Peyer's patch (tissue), 4 donors: ENCODE measurements around the gene SNX32. TPM values are rescaled to one million over a fixed set of nuclear protein-coding genes. Genes with fewer than 3 reads are reported as not detected.

Experiments
- DNase-seq, 3 donors: peaks; one replicate each; pipeline ENCODE4 v3.0.0-alpha.2; 2017 to 2019
- H3K27ac ChIP-seq, 4 donors: fragments of 200-600 bp; sonication (generic); one replicate each; pipeline ENCODE4 v1.5.1; 2016 to 2019
- H3K27me3 ChIP-seq, 2 donors: fragments of 200-600 bp; sonication (generic); one replicate each; pipeline ENCODE4 v1.5.1; 2019
- H3K36me3 ChIP-seq, 3 donors: fragments of 200-600 bp; sonication (generic); one replicate each; pipeline ENCODE4 v1.5.1; 2016 to 2019
- H3K4me1 ChIP-seq, 4 donors: fragments of 200-600 bp; sonication (generic); one replicate each; pipeline ENCODE4 v1.5.1; 2016 to 2019
- H3K4me3 ChIP-seq, 4 donors: fragments of 200-600 bp; sonication (generic); 1 replicate in 3 of 4; 2 replicates in 1 of 4; pipeline ENCODE4 v1.5.1; 2016 to 2019; ENCODE audit warnings: mild to moderate bottlenecking in 1 of 4
- H3K9me3 ChIP-seq, 4 donors: fragments of 200-600 bp; sonication (generic); one replicate each; pipeline ENCODE4 v1.5.1; 2016 to 2019; ENCODE audit warnings: mild to moderate bottlenecking in 1 of 4
- POLR2A ChIP-seq, 2 donors: fragments of 450-650 bp; IDR thresholded peaks; one replicate each; pipeline ENCODE4 v1.5.1; 2017; ENCODE audit warnings: antibody characterized with exemption in 2 of 2, mild to moderate bottlenecking in 2 of 2, moderate library complexity in 2 of 2
- total RNA-seq, 4 donors: library from RNA; depleted of rRNA; stranded (reverse); fragments of >200 nt; gene quantifications; one replicate each; pipeline ENCODE4 v1.1.0, GENCODE V29; 2016
- TF ChIP-seq, protein P1 (sequence below), 6 experiments: fragments of 450-650 bp in 4 of 6; fragments of 200-600 bp in 2 of 6; sonication (generic) in 1 of 6; IDR thresholded peaks; one replicate each; pipeline ENCODE4 v1.5.1; 2017 to 2019; ENCODE audit warnings: antibody characterized with exemption in 6 of 6, mild to moderate bottlenecking in 3 of 6, moderate library complexity in 1 of 6

The SNX32 gene
- total RNA-seq, 4 donors from 2014 or later = 1.7 to 6.7 (median 6.4) TPM; not detected in 1

DNA sequence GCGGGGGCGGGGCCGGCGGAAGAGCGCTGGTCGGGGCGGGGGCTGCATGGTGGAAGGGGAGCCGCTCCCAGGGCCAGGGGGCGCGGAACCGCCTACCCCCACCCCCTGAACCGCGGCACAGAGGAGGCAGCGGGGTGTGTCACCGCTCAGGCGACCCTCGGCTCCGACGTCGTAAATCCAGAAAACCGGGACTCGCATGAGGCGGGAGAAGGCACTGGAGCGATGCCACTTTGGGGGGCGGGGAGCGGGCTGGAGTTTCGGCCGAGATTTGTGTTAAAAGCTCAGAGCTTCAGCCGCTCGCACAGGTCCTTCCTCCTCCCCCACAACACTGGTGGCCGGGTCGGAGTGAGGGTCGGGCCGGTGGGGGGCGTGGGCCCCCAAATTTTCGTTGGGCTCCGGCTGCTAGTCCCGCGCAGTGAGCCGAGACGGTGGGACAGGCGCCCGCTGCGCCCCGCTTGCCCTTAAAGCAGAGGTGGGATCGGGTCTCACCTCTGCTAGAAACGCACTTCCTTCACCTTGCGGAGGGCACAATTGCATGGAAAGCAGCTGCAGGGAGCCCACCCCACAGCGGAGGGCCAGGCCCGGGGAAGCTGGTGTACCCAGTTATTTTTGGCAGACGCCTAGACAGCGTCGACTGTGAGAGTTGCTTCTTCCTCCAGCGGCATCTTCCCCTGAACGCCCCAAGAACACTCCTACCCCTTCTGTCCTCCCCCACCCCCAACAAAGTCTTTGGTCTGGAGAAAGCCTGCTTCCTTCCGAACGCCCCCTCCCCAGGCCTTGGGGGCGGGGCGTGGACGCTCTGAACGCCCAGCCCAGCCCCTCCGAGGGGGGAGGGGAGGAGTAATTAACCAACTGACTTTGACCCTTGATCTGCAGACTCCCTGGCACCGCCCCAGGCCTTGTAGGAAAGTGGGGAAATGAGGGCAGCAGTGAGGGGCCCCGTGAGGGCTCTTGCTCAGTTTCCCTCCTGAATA lies 45.8 kb upstream of the SNX32 start:
- peak in 2 of 3 donors; percentile 91 for DNase-seq
- peak overlapping the region; percentile 43 to 78 (median 60) for H3K4me3 ChIP-seq
- peaks cover 0 to 9% of the 10 kb centered on the region in 2 donors for H3K27me3 ChIP-seq
- H3K9me3 ChIP-seq = no peaks in the 10 kb centered on the region
- peak overlapping the region in 3 of 4 donors; percentile 84 to 95 (median 85) for H3K27ac ChIP-seq
- TF ChIP-seq, protein P1, sequence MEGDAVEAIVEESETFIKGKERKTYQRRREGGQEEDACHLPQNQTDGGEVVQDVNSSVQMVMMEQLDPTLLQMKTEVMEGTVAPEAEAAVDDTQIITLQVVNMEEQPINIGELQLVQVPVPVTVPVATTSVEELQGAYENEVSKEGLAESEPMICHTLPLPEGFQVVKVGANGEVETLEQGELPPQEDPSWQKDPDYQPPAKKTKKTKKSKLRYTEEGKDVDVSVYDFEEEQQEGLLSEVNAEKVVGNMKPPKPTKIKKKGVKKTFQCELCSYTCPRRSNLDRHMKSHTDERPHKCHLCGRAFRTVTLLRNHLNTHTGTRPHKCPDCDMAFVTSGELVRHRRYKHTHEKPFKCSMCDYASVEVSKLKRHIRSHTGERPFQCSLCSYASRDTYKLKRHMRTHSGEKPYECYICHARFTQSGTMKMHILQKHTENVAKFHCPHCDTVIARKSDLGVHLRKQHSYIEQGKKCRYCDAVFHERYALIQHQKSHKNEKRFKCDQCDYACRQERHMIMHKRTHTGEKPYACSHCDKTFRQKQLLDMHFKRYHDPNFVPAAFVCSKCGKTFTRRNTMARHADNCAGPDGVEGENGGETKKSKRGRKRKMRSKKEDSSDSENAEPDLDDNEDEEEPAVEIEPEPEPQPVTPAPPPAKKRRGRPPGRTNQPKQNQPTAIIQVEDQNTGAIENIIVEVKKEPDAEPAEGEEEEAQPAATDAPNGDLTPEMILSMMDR (IDR thresholded peaks at IDR 0.05) = no peak
- peak in 1 of 2 donors; percentile 67 for TF ChIP-seq POLR2A (IDR thresholded peaks at IDR 0.05)
- H3K4me1 ChIP-seq = peaks cover 0 to 53% (median 26%) of the 10 kb centered on the region in 4 donors
- no peaks in the 10 kb centered on the region for H3K36me3 ChIP-seq

DNA sequence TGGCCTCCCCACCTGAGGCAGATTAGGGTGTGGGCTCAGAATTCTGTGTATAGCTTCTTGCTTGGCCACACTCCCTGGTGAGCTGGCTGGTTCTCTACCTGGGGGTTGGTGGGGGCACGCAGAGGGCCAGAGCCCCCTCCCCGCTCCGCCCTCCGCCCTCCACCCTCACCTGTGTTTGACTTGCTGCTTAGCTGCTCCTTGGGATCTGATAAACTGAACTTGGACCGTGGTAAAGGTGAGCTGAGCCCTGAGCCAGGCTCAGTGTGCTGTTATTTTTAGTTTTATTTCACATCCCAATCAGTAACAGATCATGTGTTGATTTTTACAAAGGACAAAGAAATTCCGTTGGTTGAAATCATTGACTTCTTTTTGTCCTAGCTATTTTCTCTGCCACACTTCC lies 44.9 kb upstream of the SNX32 start:
- DNase-seq = no peak

DNA sequence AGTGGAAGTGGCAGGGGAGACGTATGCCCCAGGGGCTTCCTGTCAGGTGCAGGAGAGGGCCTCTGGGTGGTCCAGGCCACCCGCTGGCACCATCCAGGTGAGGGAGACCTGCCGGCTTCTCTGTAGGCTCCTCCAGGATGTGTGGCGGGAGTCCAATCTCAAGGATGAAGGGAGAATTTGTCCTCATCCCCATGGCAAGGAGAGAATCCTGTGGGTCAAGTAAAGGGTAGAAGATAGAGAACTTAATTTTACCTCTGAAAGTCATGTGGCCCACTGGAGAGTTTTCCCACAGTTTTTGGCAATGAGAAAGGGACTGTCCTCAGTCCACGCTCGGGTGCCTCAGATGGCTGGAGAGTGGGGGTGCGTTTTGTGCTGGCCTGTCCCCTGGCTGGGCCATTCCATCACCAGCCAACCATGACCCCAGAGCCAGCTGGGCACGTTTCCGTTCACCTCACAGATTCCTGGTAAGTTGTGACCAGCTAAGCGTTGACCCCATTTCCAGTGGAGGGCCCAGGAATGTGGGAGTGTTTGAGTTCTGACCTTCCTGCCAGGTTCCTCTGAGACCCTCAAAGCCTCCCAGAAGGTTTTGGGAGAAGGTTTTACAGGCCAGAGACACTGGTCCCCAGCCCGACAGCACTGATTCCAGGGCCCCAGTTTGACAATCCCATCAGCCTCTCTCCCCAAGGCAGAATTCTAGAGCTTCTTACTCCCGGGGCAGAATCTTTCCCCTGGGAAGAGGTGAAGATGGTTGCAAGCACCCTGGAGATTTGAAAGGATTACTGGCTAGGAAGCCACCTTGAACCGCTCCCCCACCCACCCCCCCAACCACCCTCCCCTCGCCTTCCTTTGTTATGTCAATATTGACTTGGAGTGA lies 44.3 kb upstream of the SNX32 start:
- no peak for TF ChIP-seq POLR2A (IDR thresholded peaks at IDR 0.05)
- TF ChIP-seq, protein P1 (IDR thresholded peaks at IDR 0.05) = no peak
- Histone ChIP-seq H3K4me3 (peak overlapping the region in 2 of 4 donors; percentile 68 to 78), H3K36me3 (peaks cover 0 to 5% (median 0%) of the 10 kb centered on the region in 3 donors), H3K27me3 (peaks cover 0 to 9% of the 10 kb centered on the region in 2 donors), H3K9me3 (no peaks in the 10 kb centered on the region), H3K27ac (peak overlapping the region in 3 of 4 donors; percentile 84 to 95 (median 85)), H3K4me1 (peaks cover 3 to 66% (median 26%) of the 10 kb centered on the region in 4 donors)
- no peak for DNase-seq

More for the DNA sequence above, 44.9 kb upstream of the SNX32 start:
- H3K27ac ChIP-seq = peak overlapping the region in 3 of 4 donors; percentile 84 to 95 (median 85)
- H3K9me3 ChIP-seq = no peaks in the 10 kb centered on the region
- peaks cover under 1 to 60% (median 26%) of the 10 kb centered on the region in 4 donors for H3K4me1 ChIP-seq
- TF ChIP-seq, protein P1 (IDR thresholded peaks at IDR 0.05) = no peak
- no peak for TF ChIP-seq POLR2A (IDR thresholded peaks at IDR 0.05)
- H3K4me3 ChIP-seq = peak overlapping the region in 3 of 4 donors; percentile 43 to 78 (median 68)
- peaks cover 0 to 9% of the 10 kb centered on the region in 2 donors for H3K27me3 ChIP-seq
- H3K36me3 ChIP-seq = no peaks in the 10 kb centered on the region

DNA sequence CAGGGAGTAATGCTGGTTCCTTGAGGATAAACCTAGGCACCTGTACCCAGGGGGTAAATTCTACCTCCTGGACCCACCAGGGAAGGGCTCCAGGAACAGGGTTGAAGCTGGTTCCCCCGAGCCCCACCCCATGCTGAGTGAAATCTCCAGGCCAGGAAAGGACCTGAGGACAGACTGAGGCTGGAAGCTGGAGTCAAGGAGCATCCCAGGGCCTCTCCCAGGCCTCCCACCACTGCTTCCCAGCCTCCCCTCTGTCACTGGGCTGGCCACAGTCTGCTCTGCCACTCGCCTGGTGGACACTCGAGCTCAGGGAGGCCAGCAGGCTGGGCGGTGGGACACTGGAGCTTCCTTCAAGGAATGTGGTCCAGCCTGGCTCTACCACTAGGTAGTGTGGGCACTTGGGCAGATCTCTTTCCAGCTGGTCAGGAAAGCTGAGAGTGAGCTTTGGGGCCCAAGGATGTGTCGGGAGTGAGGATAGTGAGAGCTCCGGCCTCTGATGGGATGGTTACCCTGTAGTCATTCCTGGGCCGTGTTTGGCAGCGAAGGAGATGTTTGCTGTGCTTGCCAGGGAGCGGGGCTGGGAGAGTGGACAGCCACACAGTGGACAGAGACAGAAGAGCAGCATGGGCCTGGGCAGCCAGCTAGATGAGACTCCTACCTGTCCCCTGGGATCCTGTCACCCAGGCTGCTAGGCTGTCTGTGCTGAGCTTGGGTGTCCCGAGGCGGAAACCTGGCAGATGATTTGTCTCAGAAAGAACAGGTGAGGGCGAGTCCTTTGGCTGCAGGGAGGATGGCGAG lies 43.5 kb upstream of the SNX32 start:
- Histone ChIP-seq H3K9me3 (no peaks in the 10 kb centered on the region), H3K4me1 (peaks cover 3 to 70% (median 26%) of the 10 kb centered on the region in 4 donors), H3K4me3 (peak overlapping the region in 2 of 4 donors; percentile 21 to 78), H3K27ac (peak overlapping the region in 1 of 4 donors; percentile 76), H3K36me3 (peaks cover 0 to 13% (median 0%) of the 10 kb centered on the region in 3 donors), H3K27me3 (peaks cover 0 to 9% of the 10 kb centered on the region in 2 donors)
- DNase-seq = no peak
- TF ChIP-seq, protein P1 (IDR thresholded peaks at IDR 0.05) = no peak
- no peak for TF ChIP-seq POLR2A (IDR thresholded peaks at IDR 0.05)
